HEK293 (cell line): ENCODE measurements around the gene VDR.

Experiments used
- CTCF ChIA-PET: fragments of 350-600 bp; formaldehyde crosslinking; extraction: SDS; loops from one replicate; lab custom pipeline; 2021; ENCODE audit warnings: antibody characterized with exemption; lab: Yijun Ruan, JAX
- POLR2A ChIA-PET: fragments of 300-600 bp; formaldehyde crosslinking; extraction: SDS; loops from one replicate; lab custom pipeline; 2020; ENCODE audit warnings: antibody characterized with exemption, inconsistent platforms; lab: Yijun Ruan, JAX
- H3K27ac ChIP-seq: fragments of 200-500 bp; sonication (Bioruptor generic); 2 replicates; pipeline ENCODE4 v1.5.1; 2014; ENCODE audit warnings: low read depth, low read length, control low read depth, inconsistent platforms; ENCODE audit errors: extremely low read depth
- H3K36me3 ChIP-seq, 2 experiments: fragments of 200-500 bp in 1 of 2; sonication (Bioruptor generic) in 1 of 2; 1 replicate in 1 of 2; 2 replicates in 1 of 2; pipeline ENCODE4 v1.5.1; 2014 to 2017; ENCODE audit warnings: inconsistent platforms in 2 of 2, low read length in 2 of 2; ENCODE audit not compliant: control insufficient read depth in 2 of 2, insufficient read depth in 1 of 2
- H3K4me1 ChIP-seq: fragments of 200-500 bp; sonication (Bioruptor generic); 2 replicates; pipeline ENCODE4 v1.5.1; 2014; ENCODE audit warnings: mild to moderate bottlenecking, low read length, inconsistent platforms; ENCODE audit not compliant: control insufficient read depth, insufficient read depth
- H3K4me3 ChIP-seq: 2 replicates; pipeline ENCODE4 v1.5.1; 2011; ENCODE audit warnings: low read depth, mild to moderate bottlenecking, control low read depth, low read length, moderate library complexity
- H3K9me3 ChIP-seq: fragments of 200-500 bp; sonication (Bioruptor generic); 2 replicates; pipeline ENCODE4 v1.5.1; 2014; ENCODE audit warnings: low read depth, low read length, inconsistent platforms; ENCODE audit not compliant: control insufficient read depth, insufficient read depth
- PATZ1 ChIP-seq: fragments of 450-650 bp; formaldehyde crosslinking; IDR thresholded peaks from 2 replicates; pipeline ENCODE4 v1.5.1; 2016; ENCODE audit warnings: missing biosample characterization, missing genetic modification characterization
- SP3 ChIP-seq: fragments of 450-650 bp; formaldehyde crosslinking; IDR thresholded peaks from 2 replicates; pipeline ENCODE4 v1.5.1; 2016; ENCODE audit warnings: missing biosample characterization, missing genetic modification characterization
- ZBTB17 ChIP-seq: fragments of 450-650 bp; formaldehyde crosslinking; IDR thresholded peaks from 2 replicates; pipeline ENCODE4 v1.5.1; 2016; ENCODE audit warnings: missing biosample characterization, missing genetic modification characterization
- ZBTB48 ChIP-seq: fragments of 450-650 bp; formaldehyde crosslinking; IDR thresholded peaks from 2 replicates; pipeline ENCODE4 v1.5.1; 2016; ENCODE audit warnings: missing biosample characterization, missing genetic modification characterization
- ZFP37 ChIP-seq: fragments of 450-650 bp; formaldehyde crosslinking; IDR thresholded peaks from 2 replicates; pipeline ENCODE4 v1.5.1; 2016; ENCODE audit warnings: missing biosample characterization, missing genetic modification characterization
- ZIC2 ChIP-seq: fragments of 450-650 bp; formaldehyde crosslinking; IDR thresholded peaks from 2 replicates; pipeline ENCODE4 v1.5.1; 2016; ENCODE audit warnings: missing biosample characterization, missing genetic modification characterization
- ZNF112 ChIP-seq: fragments of 450-650 bp; formaldehyde crosslinking; IDR thresholded peaks from 2 replicates; pipeline ENCODE4 v1.5.0; 2017; ENCODE audit warnings: missing biosample characterization, missing genetic modification characterization
- ZNF133 ChIP-seq: fragments of 450-650 bp; formaldehyde crosslinking; IDR thresholded peaks from 2 replicates; pipeline ENCODE4 v1.5.1; 2016; ENCODE audit warnings: missing biosample characterization, missing genetic modification characterization
- ZNF223 ChIP-seq: fragments of 450-650 bp; formaldehyde crosslinking; IDR thresholded peaks from 2 replicates; pipeline ENCODE4 v1.5.1; 2016; ENCODE audit warnings: missing biosample characterization, missing genetic modification characterization
- ZNF324 ChIP-seq: fragments of 450-650 bp; formaldehyde crosslinking; IDR thresholded peaks from 2 replicates; pipeline ENCODE4 v1.5.1; 2016; ENCODE audit warnings: missing biosample characterization, missing genetic modification characterization
- ZNF335 ChIP-seq: fragments of 450-650 bp; formaldehyde crosslinking; conservative IDR thresholded peaks from 2 replicates; pipeline ENCODE4 v1.5.1; 2016; ENCODE audit warnings: missing biosample characterization, missing genetic modification characterization
- ZNF391 ChIP-seq: fragments of 450-650 bp; formaldehyde crosslinking; IDR thresholded peaks from 2 replicates; pipeline ENCODE4 v1.5.1; 2016; ENCODE audit warnings: low read depth, missing biosample characterization, missing genetic modification characterization, borderline replicate concordance
- ZNF394 ChIP-seq: fragments of 450-650 bp; formaldehyde crosslinking; IDR thresholded peaks from 2 replicates; pipeline ENCODE4 v1.5.1; 2016; ENCODE audit warnings: missing biosample characterization, missing genetic modification characterization, mild to moderate bottlenecking, moderate library complexity, borderline replicate concordance
- ZNF580 ChIP-seq: fragments of 450-650 bp; formaldehyde crosslinking; IDR thresholded peaks from 2 replicates; pipeline ENCODE4 v1.5.1; 2016; ENCODE audit warnings: missing biosample characterization, missing genetic modification characterization
- ZNF596 ChIP-seq: fragments of 450-650 bp; IDR thresholded peaks from 2 replicates; pipeline ENCODE4 v1.5.0; 2018; ENCODE audit warnings: missing biosample characterization, mild to moderate bottlenecking, missing genetic modification characterization, moderate library complexity
- ZNF639 ChIP-seq: fragments of 450-650 bp; formaldehyde crosslinking; IDR thresholded peaks from 2 replicates; pipeline ENCODE4 v1.5.1; 2016; ENCODE audit warnings: missing biosample characterization, missing genetic modification characterization
- ZNF645 ChIP-seq: fragments of 450-650 bp; formaldehyde crosslinking; IDR thresholded peaks from 2 replicates; pipeline ENCODE4; 2016; ENCODE audit warnings: missing biosample characterization, missing genetic modification characterization
- ZNF677 ChIP-seq: fragments of 450-650 bp; IDR thresholded peaks from 2 replicates; pipeline ENCODE4 v1.5.0; 2018; ENCODE audit warnings: missing biosample characterization, mild to moderate bottlenecking, missing genetic modification characterization, moderate library complexity
- ZNF701 ChIP-seq: fragments of 450-650 bp; formaldehyde crosslinking; IDR thresholded peaks from 2 replicates; pipeline ENCODE4 v1.5.1; 2016; ENCODE audit warnings: missing biosample characterization, missing genetic modification characterization
- ZNF747 ChIP-seq: fragments of 450-650 bp; formaldehyde crosslinking; IDR thresholded peaks from 2 replicates; pipeline ENCODE4 v1.5.1; 2016; ENCODE audit warnings: missing biosample characterization, missing genetic modification characterization
- ZNF76 ChIP-seq: fragments of 450-650 bp; formaldehyde crosslinking; IDR thresholded peaks from 2 replicates; pipeline ENCODE4; 2016; ENCODE audit warnings: low read depth, missing biosample characterization, missing genetic modification characterization, borderline replicate concordance
- ZNF785 ChIP-seq: fragments of 450-650 bp; formaldehyde crosslinking; IDR thresholded peaks from 2 replicates; pipeline ENCODE4 v1.5.1; 2016; ENCODE audit warnings: missing biosample characterization, missing genetic modification characterization
- ZNF791 ChIP-seq: fragments of 450-650 bp; formaldehyde crosslinking; IDR thresholded peaks from 2 replicates; pipeline ENCODE4 v1.5.1; 2016; ENCODE audit warnings: missing biosample characterization, missing genetic modification characterization
- TF ChIP-seq, protein P1 (sequence below): fragments of 450-650 bp; formaldehyde crosslinking; IDR thresholded peaks from 2 replicates; pipeline ENCODE4 v1.5.1; 2017; ENCODE audit warnings: missing biosample characterization, missing genetic modification characterization
- TF ChIP-seq, protein P2 (sequence below): fragments of 450-650 bp; IDR thresholded peaks from 2 replicates; pipeline ENCODE4 v1.5.1; 2018; ENCODE audit warnings: missing biosample characterization, mild to moderate bottlenecking, missing genetic modification characterization
- TF ChIP-seq, protein P3 (sequence below): fragments of 450-650 bp; formaldehyde crosslinking; optimal IDR thresholded peaks from 2 replicates; pipeline ENCODE3; 2016; ENCODE audit warnings: missing biosample characterization, mild to moderate bottlenecking, missing genetic modification characterization

VDR gene

DNA sequence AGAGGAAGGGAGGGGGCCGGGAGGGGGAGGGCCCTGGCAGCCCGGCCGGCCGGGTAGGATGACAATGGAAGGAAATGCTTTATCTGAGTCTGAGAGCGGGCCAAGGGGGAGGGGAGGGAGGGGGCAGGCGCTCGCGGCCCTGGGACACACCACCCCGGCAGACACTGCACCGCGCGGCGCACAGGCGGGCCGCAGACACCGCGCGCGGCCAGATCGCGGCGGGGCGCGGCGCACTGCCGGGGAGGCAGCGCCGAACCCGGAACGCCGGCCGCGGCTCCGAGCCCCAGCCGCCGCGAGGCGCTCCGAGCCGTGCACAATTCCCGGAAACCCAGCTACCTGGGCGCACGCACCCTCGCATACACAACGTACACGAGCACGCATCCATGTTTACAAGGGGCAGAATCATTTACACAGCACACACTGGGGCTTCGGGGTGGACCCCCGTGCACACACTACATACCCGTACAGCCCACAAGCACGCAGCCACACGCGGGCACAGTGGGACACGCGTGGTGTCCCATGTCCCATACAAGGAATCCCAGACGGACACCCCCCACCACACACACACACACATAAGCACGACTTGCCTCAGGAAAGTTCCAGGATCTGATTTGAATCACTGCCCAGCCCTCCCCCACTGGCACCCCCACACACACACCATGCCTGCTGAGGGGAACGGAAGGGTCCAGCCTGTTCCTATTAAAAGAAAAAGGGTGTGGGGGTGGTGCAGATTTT lies 84.7 kb downstream of the VDR start, which contains the start of gene HDAC7:
HDAC7 (minus strand) TSS at position 8 of the 735 bp plus-strand sequence. CDS start 118 bp downstream, outside the sequence.
- CTCF ChIA-PET = interaction anchor here (1.0 to 7.3 kb wide), 4 partner anchors 16 to 77 kb away, joined by 3 to 91 read pairs (median 7); no protein-coding TSS in a partner anchor
- TF ChIP-seq ZNF747 (no peak), ZBTB48 (tag by site-specific recombination) (peak; percentile 61; the same call in 1 of the 2 replicates), ZNF324 (0 out of 2 replicates have a peak, but pooled peaks have one; percentile 24), ZNF639 (tag by site-specific recombination) (peak; percentile 58; the same call in 1 of the 2 replicates), ZNF394 (tag by site-specific recombination) (0 out of 2 replicates have a peak, but pooled peaks have one; percentile 16), ZFP37 (tag by site-specific recombination) (peak; percentile 53; the same call in 1 of the 2 replicates), ZNF112 (no peak), ZNF335 (tag by site-specific recombination) (peak; percentile 89), ZIC2 (tag by site-specific recombination) (0 out of 2 replicates have a peak, but pooled peaks have one; percentile 27), ZNF76 (tag by site-specific recombination) (peak; percentile 40; the same call in 1 of the 2 replicates), ZNF701 (no peak), ZNF791 (tag by site-specific recombination) (no peak), ZNF677 (0 out of 2 replicates have a peak, but pooled peaks have one; percentile 24), ZNF391 (tag by site-specific recombination) (0 out of 2 replicates have a peak, but pooled peaks have one; percentile 51), ZNF223 (tag by site-specific recombination) (peak; percentile 11; the same call in 1 of the 2 replicates), ZNF596 (tag by site-specific recombination) (0 out of 2 replicates have a peak, but pooled peaks have one; percentile 18), PATZ1 (tag by site-specific recombination) (peak; percentile 88), ZNF785 (0 out of 2 replicates have a peak, but pooled peaks have one; percentile 52), ZNF645 (no peak), ZBTB17 (tag by site-specific recombination) (peak; percentile 40; the same call in 1 of the 2 replicates), ZNF580 (0 out of 2 replicates have a peak, but pooled peaks have one; percentile 21), ZNF133 (no peak), SP3 (tag by site-specific recombination) (no peak)
- TF ChIP-seq, protein P1, sequence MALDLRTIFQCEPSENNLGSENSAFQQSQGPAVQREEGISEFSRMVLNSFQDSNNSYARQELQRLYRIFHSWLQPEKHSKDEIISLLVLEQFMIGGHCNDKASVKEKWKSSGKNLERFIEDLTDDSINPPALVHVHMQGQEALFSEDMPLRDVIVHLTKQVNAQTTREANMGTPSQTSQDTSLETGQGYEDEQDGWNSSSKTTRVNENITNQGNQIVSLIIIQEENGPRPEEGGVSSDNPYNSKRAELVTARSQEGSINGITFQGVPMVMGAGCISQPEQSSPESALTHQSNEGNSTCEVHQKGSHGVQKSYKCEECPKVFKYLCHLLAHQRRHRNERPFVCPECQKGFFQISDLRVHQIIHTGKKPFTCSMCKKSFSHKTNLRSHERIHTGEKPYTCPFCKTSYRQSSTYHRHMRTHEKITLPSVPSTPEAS (tag by site-specific recombination) = peak; percentile 94
- TF ChIP-seq, protein P2, sequence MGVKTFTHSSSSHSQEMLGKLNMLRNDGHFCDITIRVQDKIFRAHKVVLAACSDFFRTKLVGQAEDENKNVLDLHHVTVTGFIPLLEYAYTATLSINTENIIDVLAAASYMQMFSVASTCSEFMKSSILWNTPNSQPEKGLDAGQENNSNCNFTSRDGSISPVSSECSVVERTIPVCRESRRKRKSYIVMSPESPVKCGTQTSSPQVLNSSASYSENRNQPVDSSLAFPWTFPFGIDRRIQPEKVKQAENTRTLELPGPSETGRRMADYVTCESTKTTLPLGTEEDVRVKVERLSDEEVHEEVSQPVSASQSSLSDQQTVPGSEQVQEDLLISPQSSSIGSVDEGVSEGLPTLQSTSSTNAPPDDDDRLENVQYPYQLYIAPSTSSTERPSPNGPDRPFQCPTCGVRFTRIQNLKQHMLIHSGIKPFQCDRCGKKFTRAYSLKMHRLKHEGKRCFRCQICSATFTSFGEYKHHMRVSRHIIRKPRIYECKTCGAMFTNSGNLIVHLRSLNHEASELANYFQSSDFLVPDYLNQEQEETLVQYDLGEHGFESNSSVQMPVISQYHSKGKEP (tag by site-specific recombination) = peak; percentile 30; the same call in 1 of the 2 replicates
- TF ChIP-seq, protein P3, sequence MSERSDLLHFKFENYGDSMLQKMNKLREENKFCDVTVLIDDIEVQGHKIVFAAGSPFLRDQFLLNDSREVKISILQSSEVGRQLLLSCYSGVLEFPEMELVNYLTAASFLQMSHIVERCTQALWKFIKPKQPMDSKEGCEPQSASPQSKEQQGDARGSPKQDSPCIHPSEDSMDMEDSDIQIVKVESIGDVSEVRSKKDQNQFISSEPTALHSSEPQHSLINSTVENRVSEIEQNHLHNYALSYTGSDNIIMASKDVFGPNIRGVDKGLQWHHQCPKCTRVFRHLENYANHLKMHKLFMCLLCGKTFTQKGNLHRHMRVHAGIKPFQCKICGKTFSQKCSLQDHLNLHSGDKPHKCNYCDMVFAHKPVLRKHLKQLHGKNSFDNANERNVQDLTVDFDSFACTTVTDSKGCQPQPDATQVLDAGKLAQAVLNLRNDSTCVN (tag by site-specific recombination) = peak; percentile 93

More for the DNA sequence above, 84.7 kb downstream of the VDR start, which contains the start of gene HDAC7:
- Histone ChIP-seq H3K36me3 (peaks cover 0 to under 1% of the 10 kb centered on the region in 2 experiments; a peak in 1 of 3 replicates), H3K4me1 (peaks cover 3% of the 10 kb centered on the region; the same call in 1 of the 2 replicates), H3K4me3 (peak within 1 kb of the TSS; percentile 67), H3K9me3 (no peaks in the 10 kb centered on the region), H3K27ac (peak within 1 kb of the TSS; percentile 89)
- POLR2A ChIA-PET = interaction anchor here (0.6 to 2.6 kb wide), 9 partner anchors 9 to 51 kb away, joined by 3 to 18 read pairs (median 4); no protein-coding TSS in a partner anchor
